IMR-90 (cell line): ENCODE data around the gene ABHD5. TPM values are rescaled to one million over a fixed set of nuclear protein-coding genes. Genes with fewer than 3 reads are reported as not detected.

ENCODE experiments used
- ATAC-seq: fragments of 200-7000 bp; cut with Tn5 transposase; 2 replicates; pipeline ENCODE4 v1.9.1; 2020; ENCODE audit warnings: low read depth, mild to moderate bottlenecking, moderate library complexity
- BruUV-seq: library from RNA; stranded (reverse); fragments of 400-500 nt; replicated peaks from 2 replicates; lab custom pipeline; 2021; lab: Mats Ljungman, UMichigan
- CTCF ChIA-PET: fragments of 300-600 bp; formaldehyde crosslinking; extraction: SDS; loops from one replicate; lab custom pipeline; 2021; ENCODE audit warnings: antibody characterized with exemption; lab: Yijun Ruan, JAX
- POLR2A ChIA-PET: fragments of 300-600 bp; sonication (Branson Sonifier 250); formaldehyde crosslinking; loops from one replicate; lab custom pipeline; 2022; ENCODE audit warnings: antibody characterized with exemption; ENCODE audit not compliant: unreplicated experiment; lab: Charles Lee
- DNase-seq: peaks from one replicate; pipeline ENCODE4 v3.0.0; 2013
- H2AFZ ChIP-seq: replicated peaks from 2 replicates; pipeline ENCODE3; 2013; ENCODE audit warnings: low read length, mild to moderate bottlenecking; ENCODE audit not compliant: poor library complexity
- H2AK5ac ChIP-seq: 2 replicates; pipeline ENCODE4 v1.6.1; 2013; ENCODE audit warnings: low read depth, low read length, inconsistent platforms
- H2AK9ac ChIP-seq: replicated peaks from 2 replicates; pipeline ENCODE3; 2013; ENCODE audit warnings: mild to moderate bottlenecking, low read depth, low read length, moderate library complexity; ENCODE audit not compliant: poor library complexity
- H2BK120ac ChIP-seq: 2 replicates; pipeline ENCODE4 v1.6.1; 2013; ENCODE audit warnings: low read depth, low read length, inconsistent platforms
- H2BK15ac ChIP-seq: 3 replicates; pipeline ENCODE4 v1.6.1; 2013; ENCODE audit warnings: low read depth, low read length, inconsistent platforms
- H2BK20ac ChIP-seq: 2 replicates; pipeline ENCODE4 v1.6.1; 2013; ENCODE audit warnings: low read depth, mild to moderate bottlenecking, inconsistent platforms, low read length, moderate library complexity
- H2BK5ac ChIP-seq: 2 replicates; pipeline ENCODE4 v1.6.1; 2013; ENCODE audit warnings: mild to moderate bottlenecking, low read depth, low read length, inconsistent platforms; ENCODE audit not compliant: poor library complexity, severe bottlenecking
- H3K14ac ChIP-seq: replicated peaks from 2 replicates; pipeline ENCODE4 v1.6.1; 2013; ENCODE audit warnings: low read depth, low read length, inconsistent platforms
- H3K18ac ChIP-seq: 2 replicates; pipeline ENCODE4 v1.6.1; 2013; ENCODE audit warnings: low read depth, low read length, control low read depth
- H3K23ac ChIP-seq: 2 replicates; pipeline ENCODE4 v1.6.1; 2013; ENCODE audit warnings: low read depth, low read length, inconsistent platforms
- H3K27ac ChIP-seq: 2 replicates; pipeline ENCODE4 v1.5.1; 2013; ENCODE audit warnings: mild to moderate bottlenecking, control low read depth, low read length; ENCODE audit not compliant: insufficient read depth
- H3K27me3 ChIP-seq: 2 replicates; pipeline ENCODE4 v1.6.1; 2013; ENCODE audit warnings: low read length; ENCODE audit not compliant: control insufficient read depth, insufficient read depth
- H3K36me3 ChIP-seq: 2 replicates; pipeline ENCODE4 v1.6.1; 2013; ENCODE audit warnings: low read length, mixed read lengths; ENCODE audit not compliant: control insufficient read depth, insufficient read depth
- H3K4ac ChIP-seq: 2 replicates; pipeline ENCODE4 v1.6.1; 2013; ENCODE audit warnings: low read depth, low read length, inconsistent platforms
- H3K4me1 ChIP-seq: 2 replicates; pipeline ENCODE4 v1.6.1; 2013; ENCODE audit warnings: low read length, mixed read lengths; ENCODE audit not compliant: control insufficient read depth, insufficient read depth
- H3K4me2 ChIP-seq: 2 replicates; pipeline ENCODE4 v1.6.1; 2013; ENCODE audit warnings: low read depth, mild to moderate bottlenecking, control low read depth, low read length, moderate library complexity
- H3K4me3 ChIP-seq: 2 replicates; pipeline ENCODE4 v1.5.1; 2013; ENCODE audit warnings: low read depth, mild to moderate bottlenecking, control low read depth, low read length, moderate library complexity; ENCODE audit not compliant: insufficient read depth
- H3K56ac ChIP-seq: 2 replicates; pipeline ENCODE4 v1.6.1; 2013; ENCODE audit warnings: low read length, inconsistent platforms; ENCODE audit not compliant: insufficient read depth; ENCODE audit errors: extremely low read depth
- H3K79me1 ChIP-seq, 2 experiments: 2 replicates each; pipeline ENCODE4 v1.6.1; 2013; ENCODE audit warnings: low read length in 2 of 2, inconsistent platforms in 1 of 2, low read depth in 1 of 2
- H3K9ac ChIP-seq: 2 replicates; pipeline ENCODE4 v1.6.1; 2013; ENCODE audit warnings: low read depth, low read length, control low read depth
- H3K9me1 ChIP-seq: 2 replicates; pipeline ENCODE4 v1.6.1; 2013; ENCODE audit warnings: low read length, inconsistent platforms; ENCODE audit not compliant: insufficient read depth
- H3K9me3 ChIP-seq: 2 replicates; pipeline ENCODE4 v1.6.1; 2013; ENCODE audit warnings: low read length; ENCODE audit not compliant: control insufficient read depth, insufficient read depth
- H4K20me1 ChIP-seq: 2 replicates; pipeline ENCODE4 v1.6.1; 2013; ENCODE audit warnings: low read length, inconsistent platforms; ENCODE audit not compliant: insufficient read depth
- H4K5ac ChIP-seq: 2 replicates; pipeline ENCODE4 v1.6.1; 2013; ENCODE audit warnings: mild to moderate bottlenecking, low read depth, low read length, control low read depth
- H4K8ac ChIP-seq, 2 experiments: 2 replicates each; pipeline ENCODE4 v1.6.1; 2013; ENCODE audit warnings: low read depth in 2 of 2, low read length in 2 of 2, control low read depth in 1 of 2, inconsistent platforms in 1 of 2
- H4K91ac ChIP-seq: 2 replicates; pipeline ENCODE4 v1.6.1; 2013; ENCODE audit warnings: low read depth, low read length, inconsistent platforms; ENCODE audit not compliant: insufficient read depth
- BHLHE40 ChIP-seq: fragments of 150-350 bp; IDR thresholded peaks from 2 replicates; pipeline ENCODE4 v1.6.1; 2016; ENCODE audit warnings: mild to moderate bottlenecking, low read depth, low read length
- CEBPB ChIP-seq: IDR thresholded peaks from 2 replicates; pipeline ENCODE4 v1.6.1; 2012; ENCODE audit warnings: low read depth, low read length, improper control_type of control experiment
- CHD1 ChIP-seq: IDR thresholded peaks from 2 replicates; pipeline ENCODE4 v1.6.1; 2012; ENCODE audit warnings: low read depth, low read length, improper control_type of control experiment
- FOS ChIP-seq: fragments of 150-350 bp; IDR thresholded peaks from 2 replicates; pipeline ENCODE4 v1.6.1; 2016; ENCODE audit warnings: low read depth, low read length
- MXI1 ChIP-seq: IDR thresholded peaks from 2 replicates; pipeline ENCODE4 v1.6.1; 2012; ENCODE audit warnings: low read depth, mild to moderate bottlenecking, low read length, moderate library complexity, borderline replicate concordance
- NFE2L2 ChIP-seq: fragments of 150-350 bp; IDR thresholded peaks from 2 replicates; pipeline ENCODE4 v1.6.1; 2016; ENCODE audit warnings: low read depth, mild to moderate bottlenecking, low read length
- POLR2A ChIP-seq: IDR thresholded peaks from 2 replicates; pipeline ENCODE4 v1.6.1; 2012; ENCODE audit warnings: mild to moderate bottlenecking, low read depth, low read length
- RFX5 ChIP-seq: IDR thresholded peaks from 2 replicates; pipeline ENCODE4 v1.8.0; 2012; ENCODE audit warnings: low read depth, mild to moderate bottlenecking, low read length, moderate library complexity
- WGBS, 2 experiments: methylation state at CpG; one replicate each; pipeline versions ENCODE4 v1.1.5 to v1.1.7; 2013; ENCODE audit warnings: missing lambda C conversion rate in 2 of 2; ENCODE audit not compliant: insufficient read length in 1 of 2; ENCODE audit errors: extremely low coverage in 2 of 2; 5-methylcytosine and 5-hydroxymethylcytosine counted together
- dilution Hi-C: fragments of 300-500 bp; cut with HindIII; formaldehyde crosslinking; loops from one replicate; pipeline ENCODE4 v1.14.3; 2018; ENCODE audit warnings: low sequenced_read_pairs; ENCODE audit not compliant: unreplicated experiment
- in situ Hi-C: fragments of 300-500 bp; cut with MboI; formaldehyde crosslinking; loops from 3 replicates; pipeline ENCODE4 v1.14.3; 2019; ENCODE audit warnings: low sequenced_read_pairs, inconsistent platforms, mixed read lengths
- intact Hi-C: fragments of 100-400 bp; cut with micrococcal nuclease; formaldehyde crosslinking; loops from 2 replicates; pipeline ENCODE4 v1.10.0; 2022
- polyA plus RNA-seq, 3 experiments: library from polyadenylated mRNA; depleted of rRNA; stranded (reverse); fragments of >200 nt; gene quantifications; 2 replicates each; pipeline ENCODE4 v1.2.3, GENCODE V29; 2012; ENCODE audit warnings: low replicate concordance in 1 of 3
- total RNA-seq: library from RNA; depleted of rRNA; stranded (reverse); fragments of >200 nt; gene quantifications from 2 replicates; pipeline ENCODE4 v1.2.3, GENCODE V29; 2012
- TF ChIP-seq, protein P1 (sequence below): conservative IDR thresholded peaks from 2 replicates; pipeline ENCODE4 v1.5.1; 2012; ENCODE audit warnings: mild to moderate bottlenecking, low read depth, low read length, improper control_type of control experiment

Gene ABHD5
- total and polyA plus RNA-seq, 2 of the 4 experiments (the other 2 are of a cell fraction) = 15.8 to 33.2 TPM

- H3K27ac ChIP-seq = peak overlapping the region; percentile 30; the same call in 1 of the 2 replicates
- no peak overlapping the region for H2AK9ac ChIP-seq
- peak overlapping the region; percentile 80 for H3K4ac ChIP-seq
- peak overlapping the region; percentile 43; the same call in 1 of the 2 replicates for H2BK20ac ChIP-seq
- H3K18ac ChIP-seq = peak overlapping the region; percentile 48; the same call in 1 of the 2 replicates
- peak overlapping the region; percentile 81; the same call in 1 of the 3 replicates for H2BK15ac ChIP-seq
- peak overlapping the region; percentile 79 for H3K14ac ChIP-seq
- no peak overlapping the region for H2BK5ac ChIP-seq
- ChIA-PET CTCF (no interaction called here), POLR2A (no interaction called here)
- peak overlapping the region; percentile 25; the same call in 1 of the 2 replicates for H2BK120ac ChIP-seq
- H3K9me1 ChIP-seq = peaks cover 22% of the 10 kb centered on the region
- no peaks in the 10 kb centered on the region; the same call in 1 of the 2 replicates for H3K9me3 ChIP-seq
- TF ChIP-seq RFX5 (no peak), NFE2L2 (no peak), CHD1 (no peak), MXI1 (no peak), POLR2A (no peak), BHLHE40 (no peak), FOS (no peak), CEBPB (no peak)
- TF ChIP-seq, protein P1, sequence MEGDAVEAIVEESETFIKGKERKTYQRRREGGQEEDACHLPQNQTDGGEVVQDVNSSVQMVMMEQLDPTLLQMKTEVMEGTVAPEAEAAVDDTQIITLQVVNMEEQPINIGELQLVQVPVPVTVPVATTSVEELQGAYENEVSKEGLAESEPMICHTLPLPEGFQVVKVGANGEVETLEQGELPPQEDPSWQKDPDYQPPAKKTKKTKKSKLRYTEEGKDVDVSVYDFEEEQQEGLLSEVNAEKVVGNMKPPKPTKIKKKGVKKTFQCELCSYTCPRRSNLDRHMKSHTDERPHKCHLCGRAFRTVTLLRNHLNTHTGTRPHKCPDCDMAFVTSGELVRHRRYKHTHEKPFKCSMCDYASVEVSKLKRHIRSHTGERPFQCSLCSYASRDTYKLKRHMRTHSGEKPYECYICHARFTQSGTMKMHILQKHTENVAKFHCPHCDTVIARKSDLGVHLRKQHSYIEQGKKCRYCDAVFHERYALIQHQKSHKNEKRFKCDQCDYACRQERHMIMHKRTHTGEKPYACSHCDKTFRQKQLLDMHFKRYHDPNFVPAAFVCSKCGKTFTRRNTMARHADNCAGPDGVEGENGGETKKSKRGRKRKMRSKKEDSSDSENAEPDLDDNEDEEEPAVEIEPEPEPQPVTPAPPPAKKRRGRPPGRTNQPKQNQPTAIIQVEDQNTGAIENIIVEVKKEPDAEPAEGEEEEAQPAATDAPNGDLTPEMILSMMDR = no peak
- ATAC-seq (no peak), DNase-seq (no peak)
- in situ Hi-C loops = no loop called here
- no TSS peak for BruUV-seq
- peaks cover 6% of the 10 kb centered on the region; the same call in 1 of the 2 replicates for H3K36me3 ChIP-seq
- H3K4me1 ChIP-seq = peaks cover 37% of the 10 kb centered on the region
- H3K9ac ChIP-seq = no peak overlapping the region
- no peaks in the 10 kb centered on the region for H4K20me1 ChIP-seq
- no peak overlapping the region for H3K4me3 ChIP-seq
- H3K56ac ChIP-seq = no peak overlapping the region
- dilution Hi-C loops = no loop called here
- no peak overlapping the region for H3K4me2 ChIP-seq
- WGBS, 2 experiments = no CpG with 5 or more reads among the region's 2 CpGs
- peak overlapping the region; percentile 3 for H2AFZ ChIP-seq
- H4K5ac ChIP-seq = peak overlapping the region; percentile 12; the same call in 1 of the 2 replicates
- peak overlapping the region; percentile 31 to 57; a peak in 2 of 4 replicates for H4K8ac ChIP-seq
- no peaks in the 10 kb centered on the region for H3K27me3 ChIP-seq
- 0 out of 4 replicates have a peak, but pooled peaks cover 0 to 6% of the 10 kb centered on the region in 2 experiments for H3K79me1 ChIP-seq
- no peak overlapping the region for H3K23ac ChIP-seq
- intact Hi-C loops = no loop called here
- peak overlapping the region; percentile 27; the same call in 1 of the 2 replicates for H2AK5ac ChIP-seq
- H4K91ac ChIP-seq = peak overlapping the region; percentile 58; the same call in 1 of the 2 replicates
Measured at GRCh38 chr3:43738305-43738704, 47.6 kb downstream of the ABHD5 start.
